Measurements from ENCODE around the gene MND1.

MND1 gene

GRCh38 chr4:153347117-153347516 lies 2.6 kb downstream of the MND1 start:
- no peak for DNase-seq

GRCh38 chr4:153348006-153348405 lies 3.5 kb downstream of the MND1 start:
- DNase-seq, result no peak

- DNase-seq, result no peak
Observed at GRCh38 chr4:153349206-153349805, 4.8 kb downstream of the MND1 start.

- DNase-seq, result no peak
Observed at GRCh38 chr4:153362184-153362583, 17.7 kb downstream of the MND1 start.

GRCh38 chr4:153364061-153364460 lies 19.6 kb downstream of the MND1 start:
- no peak for DNase-seq

- no peak for DNase-seq
Observed at GRCh38 chr4:153365003-153365402, 20.5 kb downstream of the MND1 start.

GRCh38 chr4:153366486-153366885 lies 22.0 kb downstream of the MND1 start:
- no peak for DNase-seq

- no peak for DNase-seq
Observed at GRCh38 chr4:153367092-153367491, 22.6 kb downstream of the MND1 start.

GRCh38 chr4:153369021-153369420 lies 24.5 kb downstream of the MND1 start:
- DNase-seq, result no peak

GRCh38 chr4:153371701-153372234 lies 27.3 kb downstream of the MND1 start:
- no peak for DNase-seq

- DNase-seq, result no peak
Observed at GRCh38 chr4:153372967-153373562, 28.6 kb downstream of the MND1 start.

- DNase-seq, result no peak
Observed at GRCh38 chr4:153374442-153374841, 30.0 kb downstream of the MND1 start.

- no peak for DNase-seq
Observed at GRCh38 chr4:153375303-153375702, 30.8 kb downstream of the MND1 start.

GRCh38 chr4:153383131-153383530 lies 38.6 kb downstream of the MND1 start:
- DNase-seq, result no peak

GRCh38 chr4:153384160-153384559 lies 39.7 kb downstream of the MND1 start:
- DNase-seq, result no peak

GRCh38 chr4:153385784-153386183 lies 41.3 kb downstream of the MND1 start:
- no peak for DNase-seq

GRCh38 chr4:153387981-153388380 lies 43.5 kb downstream of the MND1 start:
- DNase-seq, result no peak

- DNase-seq, result no peak
Observed at GRCh38 chr4:153393397-153393796, 48.9 kb downstream of the MND1 start.

GRCh38 chr4:153394945-153395344 lies 50.5 kb downstream of the MND1 start:
- DNase-seq, result no peak

- no peak for DNase-seq
Observed at GRCh38 chr4:153398713-153399112, 54.2 kb downstream of the MND1 start.

GRCh38 chr4:153399358-153399757 lies 54.9 kb downstream of the MND1 start:
- DNase-seq, result no peak

- no peak for DNase-seq
Observed at GRCh38 chr4:153401501-153401900, 57.0 kb downstream of the MND1 start.

- no peak for DNase-seq
Observed at GRCh38 chr4:153402366-153402765, 57.9 kb downstream of the MND1 start.

- no peak for DNase-seq
Observed at GRCh38 chr4:153403726-153404125, 59.2 kb downstream of the MND1 start.

- DNase-seq, result no peak
Observed at GRCh38 chr4:153407906-153408305, 63.4 kb downstream of the MND1 start.

All from activated effector memory CD4-positive, alpha-beta T cell treated with Interleukin-2 at 50 U/mL for 16 hours (primary cell).